NCI-H460 (cell line): Measurements from ENCODE around the gene TNS4. TPM values are rescaled to one million over a fixed set of nuclear protein-coding genes. Genes with fewer than 3 reads are reported as not detected.

Experiments used
- DNase-seq: peaks from one replicate; pipeline ENCODE4 v3.0.0-alpha.2; 2016; ENCODE audit warnings: low read depth; ENCODE audit errors: extremely low read depth
- total RNA-seq: library from RNA; depleted of rRNA; stranded (reverse); fragments of >200 nt; shearing (Covaris generic); gene quantifications from 2 replicates; pipeline ENCODE4 v1.2.3, GENCODE V29; 2014

The TNS4 gene
- total RNA-seq, 1 experiment from 2014 or later = 0.10 TPM

DNA sequence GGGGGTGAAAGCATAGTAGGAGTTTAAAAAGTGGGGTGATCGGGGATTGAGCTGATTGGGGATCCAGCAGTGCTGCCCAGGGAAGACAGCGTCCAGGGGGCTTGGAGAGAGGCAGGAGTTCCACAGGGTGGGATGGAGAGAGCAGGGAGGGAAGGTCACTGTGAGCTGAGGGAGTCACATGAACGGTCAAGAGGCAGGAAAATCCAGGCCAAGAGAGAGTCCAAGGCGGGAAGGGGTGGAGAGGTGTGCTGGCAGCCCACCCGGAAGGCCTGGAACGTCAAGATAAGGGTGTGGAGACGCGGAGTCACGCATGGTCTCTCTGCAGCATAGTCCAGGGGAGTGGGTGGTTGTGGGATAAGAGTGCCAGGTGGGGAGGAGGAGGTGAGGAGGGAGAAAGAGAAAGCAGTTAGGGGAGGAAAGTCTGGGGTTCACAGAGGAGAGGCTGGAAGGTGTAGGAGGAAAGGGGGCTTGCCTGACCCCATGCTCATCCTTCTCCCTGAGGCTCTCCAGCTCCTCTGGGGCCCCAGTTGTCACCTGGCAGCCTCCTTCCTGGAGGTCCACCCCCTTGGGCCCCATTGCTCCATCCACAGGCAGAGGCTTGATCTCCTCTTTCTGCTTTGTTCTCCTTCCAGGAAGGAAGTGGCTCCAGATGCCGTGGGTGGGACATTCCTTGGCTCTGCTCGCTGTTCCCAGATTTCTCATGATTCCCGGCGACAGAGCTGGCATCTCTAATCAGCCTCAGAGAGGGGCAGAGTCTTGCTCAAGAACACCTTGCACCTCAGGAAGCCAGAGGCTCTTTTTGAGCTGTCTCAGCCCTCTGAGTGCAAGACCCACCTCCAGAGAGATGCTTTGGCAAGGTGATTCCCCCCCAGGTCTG is 35.1 kb upstream of the TNS4 start:
- no peak for DNase-seq

GRCh38 chr17:40535924-40536294 is 34.5 kb upstream of the TNS4 start:
- DNase-seq = no peak

DNA sequence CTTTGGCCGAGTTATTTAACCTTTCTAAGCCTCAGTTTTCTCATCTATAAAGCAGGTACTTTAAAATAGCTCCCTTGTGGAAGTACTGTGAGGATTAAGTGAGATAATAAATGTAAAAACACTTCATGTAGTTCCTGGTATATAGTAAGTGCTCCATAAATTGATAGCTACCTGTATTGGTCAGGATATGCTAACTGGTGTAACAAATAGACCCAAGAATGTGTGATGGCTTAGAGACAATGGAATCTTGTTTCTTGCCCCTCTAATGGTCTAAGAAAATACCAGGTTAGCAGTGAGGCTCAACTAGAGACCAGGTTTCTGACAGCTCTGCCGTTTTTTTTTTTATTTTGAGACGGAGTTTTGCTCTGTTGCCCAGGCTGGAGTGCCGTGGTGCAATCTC is 34.0 kb upstream of the TNS4 start:
- DNase-seq = no peak

- no peak for DNase-seq
These were observed 33.2 kb upstream of the TNS4 start for GRCh38 chr17:40534371-40535189.

- DNase-seq = no peak
These were observed 32.5 kb upstream of the TNS4 start for GRCh38 chr17:40533896-40534295.

- DNase-seq = no peak
These were observed 31.3 kb upstream of the TNS4 start for GRCh38 chr17:40532520-40533253.

- DNase-seq = no peak
These were observed 29.9 kb upstream of the TNS4 start for GRCh38 chr17:40531051-40531991.

DNA sequence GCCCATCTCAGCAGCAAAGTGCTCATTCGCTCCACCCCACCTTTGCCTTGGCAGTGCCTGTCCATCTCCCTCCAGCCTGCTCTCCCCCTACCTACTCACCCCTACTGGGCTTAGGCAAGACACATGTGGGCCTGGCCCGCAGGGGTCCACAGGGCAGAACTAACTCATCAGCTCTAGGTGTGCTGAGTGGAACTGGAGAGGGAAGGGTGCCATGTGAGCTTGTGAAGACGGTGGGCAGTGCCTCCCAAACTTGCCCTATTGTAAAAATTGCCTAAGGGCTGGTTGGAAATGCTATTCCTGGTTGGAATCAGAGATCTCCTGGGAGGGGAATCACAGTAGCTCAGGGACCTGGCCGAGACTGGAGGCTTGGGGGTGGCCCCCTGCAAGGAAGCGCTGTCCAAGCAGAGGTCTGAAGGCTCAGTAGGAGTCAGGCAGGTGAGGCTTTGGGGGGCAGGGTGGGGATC is 29.1 kb upstream of the TNS4 start:
- DNase-seq = no peak

DNA sequence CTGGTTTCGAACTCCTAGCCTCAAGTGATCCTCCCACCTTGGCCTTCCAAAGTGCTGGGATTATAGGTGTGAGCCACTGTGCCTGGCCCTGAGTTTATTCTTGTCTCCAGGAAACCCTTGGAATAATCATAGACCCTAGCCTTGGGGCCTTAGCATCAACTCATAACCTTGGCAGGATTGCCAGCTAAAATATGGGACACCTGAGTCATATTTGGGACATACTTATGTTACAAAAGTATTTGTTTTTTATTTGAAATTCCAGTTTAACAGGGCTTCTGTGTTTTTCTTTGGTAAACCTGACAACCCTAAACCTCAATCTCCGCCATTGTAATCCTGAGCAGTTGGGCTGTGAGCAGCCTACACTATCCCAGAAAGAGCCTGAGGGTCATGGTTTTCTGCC is 28.6 kb upstream of the TNS4 start:
- no peak for DNase-seq

- no peak for DNase-seq
These were observed 27.4 kb upstream of the TNS4 start for GRCh38 chr17:40528692-40529417.

- DNase-seq = no peak
These were observed 25.2 kb upstream of the TNS4 start for GRCh38 chr17:40526668-40527067.

GRCh38 chr17:40525294-40525693 is 23.9 kb upstream of the TNS4 start:
- no peak for DNase-seq

DNA sequence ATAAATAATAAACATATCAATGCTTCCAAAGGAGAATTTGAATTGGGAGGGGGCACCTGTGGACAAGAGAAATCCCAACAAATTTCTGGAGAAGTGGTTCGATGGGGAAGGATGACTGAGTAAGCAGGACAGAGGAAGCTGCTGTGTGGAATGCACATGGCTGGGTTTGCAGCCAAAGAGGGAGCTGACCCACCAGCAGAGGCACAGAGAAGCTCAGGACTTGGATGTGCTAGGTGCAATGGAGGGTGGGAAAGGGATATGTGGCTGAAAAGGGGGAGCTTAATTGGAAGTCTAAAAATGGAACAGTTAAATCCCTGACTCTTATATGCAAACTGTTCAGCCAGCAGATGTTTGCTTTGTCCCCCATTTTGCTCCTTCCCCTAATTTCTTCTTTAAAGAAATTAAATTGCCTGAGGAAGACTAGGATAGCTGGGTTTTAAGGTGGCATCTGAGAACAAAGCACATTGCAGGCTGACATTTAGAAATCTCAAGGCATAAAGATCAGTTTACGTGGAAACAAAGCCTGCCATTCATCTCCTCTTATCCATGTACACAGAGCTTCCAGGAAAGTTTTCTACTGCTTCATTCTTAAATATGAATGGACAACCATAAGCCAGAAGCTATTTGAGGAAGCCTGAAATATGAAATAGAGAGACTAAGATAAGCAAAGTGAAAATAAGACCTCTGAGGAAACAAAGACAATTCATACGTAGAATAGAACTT is 23.0 kb upstream of the TNS4 start:
- DNase-seq = no peak

DNA sequence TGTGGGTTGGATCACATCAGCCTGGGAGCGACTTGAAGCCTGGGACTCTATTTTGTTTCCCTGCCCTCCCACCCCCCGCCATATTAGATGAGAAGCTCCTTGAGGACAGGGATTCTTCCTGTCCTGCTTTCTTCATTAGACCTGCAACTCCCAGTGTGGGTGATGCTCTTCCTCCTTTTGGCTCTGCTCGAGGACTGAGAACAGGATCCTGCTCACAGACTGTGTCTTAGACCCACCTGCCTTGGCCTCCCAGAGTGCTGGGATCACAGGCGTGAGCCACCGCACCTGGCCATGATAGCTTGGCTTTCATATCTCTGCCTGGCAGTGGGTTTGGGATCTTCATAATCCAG is 21.5 kb upstream of the TNS4 start:
- no peak for DNase-seq

GRCh38 chr17:40522250-40522960 is 21.0 kb upstream of the TNS4 start:
- no peak for DNase-seq

DNA sequence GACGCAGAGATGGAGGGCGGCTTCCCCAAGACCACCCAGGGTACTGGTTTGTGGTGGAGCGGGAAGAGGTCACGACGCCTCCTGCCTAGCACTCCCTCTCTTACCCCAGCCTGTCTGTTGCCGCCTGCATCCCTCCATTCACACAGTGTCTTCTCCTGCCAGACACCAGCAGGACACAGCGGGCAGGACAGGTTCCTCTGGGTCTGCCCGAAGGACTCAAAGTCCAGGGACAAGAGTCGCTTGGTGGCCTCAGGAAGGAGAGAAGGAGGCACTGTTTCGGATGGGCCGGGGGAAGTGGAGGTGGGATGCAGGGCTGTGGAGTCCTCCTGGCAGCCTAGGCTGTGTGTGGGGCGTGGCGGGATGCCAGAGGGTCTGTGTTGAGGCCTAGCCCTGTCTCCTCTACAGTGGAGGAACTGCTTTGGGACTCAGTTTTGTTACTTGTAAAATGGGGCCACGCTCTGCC is 19.6 kb upstream of the TNS4 start:
- no peak for DNase-seq

DNA sequence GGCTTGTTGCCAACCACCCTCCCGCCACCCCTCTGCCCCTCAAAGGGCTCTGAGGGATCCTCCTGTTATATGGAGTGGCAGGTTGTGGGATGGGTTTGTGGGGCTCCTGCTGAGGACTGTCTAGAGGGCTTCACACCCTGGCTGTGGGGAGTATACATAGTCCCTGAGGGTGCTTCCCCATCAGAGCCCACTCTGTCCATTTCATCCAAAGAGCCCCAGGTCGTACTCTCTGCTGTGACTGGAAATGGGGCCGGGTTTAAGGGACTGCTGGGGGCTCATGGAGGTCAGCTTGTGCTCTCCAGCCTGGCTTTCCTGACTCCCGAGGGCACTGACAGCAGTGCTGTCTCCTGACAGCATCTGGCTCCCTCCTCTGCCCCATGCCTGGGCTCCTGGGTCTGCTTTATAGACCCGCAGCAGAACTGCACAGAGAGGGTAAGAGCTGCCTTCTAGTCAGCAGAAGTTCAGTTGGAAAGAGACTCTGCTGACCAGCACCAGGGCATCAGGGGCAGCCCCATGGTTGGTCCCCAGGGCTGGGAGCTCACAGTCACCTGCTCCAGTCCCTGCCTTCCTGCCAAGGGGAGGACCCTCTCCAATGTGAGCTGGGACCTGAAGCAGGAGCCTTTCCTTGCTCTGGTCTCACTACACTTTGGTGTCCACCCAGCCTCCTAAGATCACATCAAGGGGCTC is 17.8 kb upstream of the TNS4 start:
- DNase-seq = no peak
